Astrocyte (in vitro differentiated cells and primary cell): Measurements from ENCODE around the gene GPD2.

Source experiments
- CTCF ChIP-seq: IDR thresholded peaks from 2 replicates; pipeline ENCODE4 v1.5.1; 2011; ENCODE audit warnings: low read depth, mild to moderate bottlenecking, inconsistent platforms, low read length, moderate library complexity; ENCODE audit not compliant: insufficient read depth
- EZH2 ChIP-seq: IDR thresholded peaks from 2 replicates; pipeline ENCODE4 v1.6.1; 2012; ENCODE audit warnings: mild to moderate bottlenecking, low read length, inconsistent platforms; ENCODE audit not compliant: insufficient read depth

- TF ChIP-seq CTCF (no peak), EZH2 (no peak)
These were observed 42.0 kb upstream of the GPD2 start for GRCh38 chr2:156394033-156394741.
